GM18867 (cell line): ENCODE measurements around the gene B3GAT2.
"Not testable (repeated sequence)": the region's sequence is repeated elsewhere in the genome, so short reads cannot be mapped to it uniquely, and the experiment has no call there.

Experiments used
- ATAC-seq: cut with Tn5 transposase; IDR thresholded peaks from one replicate; pipeline ENCODE4 v1.9.1; 2021; ENCODE audit warnings: mild to moderate bottlenecking, moderate library complexity; ENCODE audit not compliant: unreplicated experiment

The B3GAT2 gene

DNA sequence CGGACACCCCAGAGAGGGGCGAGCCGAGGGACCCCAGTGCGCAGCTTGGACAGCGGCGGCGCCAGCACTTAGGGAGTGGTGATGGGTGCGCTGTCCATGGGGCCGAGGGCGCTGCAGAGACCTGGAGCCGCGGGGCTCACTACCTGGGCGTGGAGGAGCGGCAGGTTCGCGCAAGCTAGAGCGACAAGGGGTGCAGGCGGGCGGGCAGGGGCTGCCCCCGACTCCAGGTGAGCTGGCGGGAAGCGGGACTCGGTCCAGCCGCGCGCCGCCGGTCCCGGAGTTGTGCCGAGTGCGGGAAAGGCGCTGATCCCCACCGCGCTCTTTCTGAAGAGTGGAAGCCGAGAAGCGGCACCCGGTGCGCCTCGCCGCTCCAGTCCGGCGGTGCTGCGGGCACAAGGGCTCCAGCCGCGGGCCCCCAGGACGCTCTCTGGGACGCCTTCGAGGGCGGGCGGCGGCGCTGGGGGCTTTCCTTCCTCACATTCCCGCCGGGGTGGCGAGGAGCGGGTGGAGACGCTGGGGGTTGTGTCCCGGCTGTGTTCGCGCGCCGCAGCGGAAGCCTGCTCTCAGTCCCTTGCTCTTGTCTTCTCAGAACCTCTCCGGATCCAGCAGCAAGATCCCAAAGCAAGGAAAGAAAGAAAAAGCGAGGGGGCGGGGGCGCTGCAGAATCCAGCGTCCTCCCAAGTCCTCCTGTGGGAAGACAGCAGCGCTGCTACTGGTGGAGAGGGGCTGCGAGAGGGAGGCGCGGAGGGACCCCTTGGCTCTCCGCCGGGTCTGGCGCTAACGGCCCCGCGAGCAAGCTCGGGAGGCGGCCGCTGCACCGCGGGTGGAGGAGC is at the start of gene B3GAT2:
Gene B3GAT2 (minus strand): TSS at position 610 of the 833 bp plus-strand sequence. CDS start 631 bp downstream, outside the sequence.
- ATAC-seq, result no peak

GRCh38 chr6:70998148-70998547 is 41.3 kb upstream of the B3GAT2 start:
- no peak for ATAC-seq

DNA sequence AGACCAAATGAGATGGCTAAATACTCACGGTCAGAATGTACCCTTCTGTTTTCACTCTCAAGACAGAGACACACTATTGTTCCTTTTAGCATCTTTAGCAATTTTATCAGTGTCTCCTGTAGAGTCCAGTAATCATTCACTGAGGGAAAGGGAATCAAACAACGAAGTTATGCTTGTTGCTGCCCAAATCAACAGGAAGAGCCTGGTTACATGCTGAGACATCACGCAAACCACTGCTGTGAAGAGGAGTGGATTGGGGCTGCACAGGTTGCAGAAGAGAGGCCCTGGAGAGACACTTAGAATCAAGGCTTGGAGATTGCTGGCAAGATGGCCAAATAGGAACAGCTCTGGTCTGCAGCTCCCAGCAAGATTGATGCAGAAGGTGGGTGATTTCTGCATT is 40.5 kb upstream of the B3GAT2 start:
- ATAC-seq, result no peak

DNA sequence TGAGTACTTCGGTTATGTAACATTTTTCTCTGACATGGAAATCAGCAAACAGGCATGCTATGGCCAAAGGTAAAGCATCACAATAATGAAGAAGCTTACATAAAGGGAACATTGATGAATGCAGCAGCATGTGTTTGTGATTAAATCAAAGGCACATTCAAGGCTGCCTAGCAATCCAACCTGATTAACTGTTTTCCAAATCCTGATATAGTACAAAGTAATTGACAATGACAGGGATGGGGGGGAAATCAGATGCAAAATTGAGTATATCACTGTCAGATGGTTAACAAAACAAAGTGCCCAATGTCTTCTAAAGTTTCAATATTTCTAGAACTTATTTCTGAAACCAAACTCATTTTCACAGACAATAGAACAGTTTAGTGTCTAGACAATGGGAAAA is 39.2 kb upstream of the B3GAT2 start:
- ATAC-seq, result no peak

GRCh38 chr6:70995411-70995810 is 38.6 kb upstream of the B3GAT2 start:
- no peak for ATAC-seq

DNA sequence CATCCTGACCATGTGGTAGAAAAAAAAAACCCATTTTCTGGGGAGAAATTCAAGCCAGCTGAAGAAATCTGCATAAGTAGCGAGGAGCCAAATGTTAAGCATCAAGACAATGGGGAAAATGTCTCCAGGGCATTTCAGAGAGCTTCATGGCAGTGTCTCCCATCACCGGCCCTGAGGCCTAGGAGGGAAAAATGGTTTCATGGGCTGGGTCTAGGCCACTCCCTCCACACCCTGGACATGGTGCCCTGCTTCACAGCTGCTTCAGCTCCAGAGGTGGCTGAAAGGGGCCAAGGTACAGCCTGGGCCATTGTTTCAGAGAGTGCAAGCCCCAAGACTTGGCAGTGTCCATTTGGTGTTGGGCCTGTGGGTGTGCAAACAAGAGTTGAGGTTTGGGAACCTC is 34.4 kb upstream of the B3GAT2 start:
- no peak for ATAC-seq

DNA sequence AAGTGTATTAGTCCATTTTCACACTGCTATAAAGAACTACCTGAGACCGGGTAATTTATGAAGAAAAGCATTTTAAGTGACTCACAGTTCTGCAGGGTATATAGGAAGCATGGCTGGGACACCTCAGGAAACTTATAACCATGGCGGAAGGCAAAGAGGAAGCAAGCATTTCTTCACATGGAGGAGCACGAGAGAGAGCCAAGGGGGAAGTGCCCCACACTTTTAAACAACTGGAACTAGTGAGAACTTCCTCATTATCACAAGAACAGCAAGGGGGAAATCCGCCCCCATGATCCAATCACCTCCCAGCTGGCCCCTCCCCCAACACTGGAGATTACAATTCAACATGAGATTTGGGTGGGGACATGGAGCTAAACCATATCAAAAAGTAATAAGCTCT is 28.3 kb upstream of the B3GAT2 start:
- no peak for ATAC-seq

DNA sequence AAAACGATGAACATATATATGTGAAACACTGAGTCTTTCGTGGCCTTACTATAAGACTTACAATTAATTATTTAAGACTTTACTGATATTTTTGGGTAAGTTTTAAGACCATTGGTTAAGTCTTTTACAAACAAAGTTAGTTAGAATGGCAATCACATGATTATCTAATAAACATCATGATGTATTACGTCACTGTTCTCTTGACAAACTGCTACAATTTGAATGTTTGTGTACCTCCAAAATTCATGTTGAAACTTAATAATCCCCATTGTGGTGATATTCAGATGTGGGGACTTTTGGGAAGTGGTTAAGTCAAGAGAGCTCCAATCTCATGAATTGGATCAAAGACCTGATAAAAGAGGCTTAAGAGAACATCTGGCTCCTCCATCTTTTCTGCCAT is 25.9 kb upstream of the B3GAT2 start:
- no peak for ATAC-seq

DNA sequence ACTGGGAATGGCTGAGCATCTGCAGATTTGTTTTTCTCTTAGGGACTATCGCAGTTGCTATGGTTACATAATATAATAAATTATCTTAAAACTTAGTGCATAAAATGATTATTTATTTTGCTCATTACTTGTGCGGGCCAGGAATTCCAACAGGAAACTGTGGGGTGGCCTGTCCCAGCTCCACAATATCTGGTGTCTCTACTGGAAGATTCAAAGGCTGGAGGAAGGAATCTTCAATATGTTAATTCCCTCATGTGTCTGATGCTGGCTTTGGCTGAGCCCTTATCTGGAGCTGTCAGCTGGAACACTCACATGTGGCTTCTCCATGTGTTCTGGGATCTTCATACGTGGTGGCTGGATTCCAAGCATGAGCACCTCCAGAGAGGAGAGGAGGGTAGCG is 23.9 kb upstream of the B3GAT2 start:
- ATAC-seq, result no peak

DNA sequence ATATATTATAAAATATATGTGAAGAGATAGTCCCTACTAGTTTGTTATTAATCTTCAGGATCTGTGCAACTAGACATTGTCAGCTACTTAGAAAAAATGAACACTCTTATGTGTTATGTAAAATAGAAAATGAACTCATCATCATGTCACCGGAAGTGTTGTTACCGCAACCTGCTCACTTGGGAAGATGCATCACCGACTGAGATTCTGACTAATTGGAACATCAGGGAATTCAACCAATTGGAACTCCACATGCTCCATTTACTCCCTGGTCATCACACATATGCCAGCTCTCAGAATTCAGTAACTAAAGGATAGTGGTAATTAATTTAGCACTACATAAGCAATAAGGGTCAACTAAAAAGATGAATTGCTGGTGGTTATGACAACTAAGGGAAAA is 16.7 kb upstream of the B3GAT2 start:
- no peak for ATAC-seq

GRCh38 chr6:70967049-70967448 is 10.2 kb upstream of the B3GAT2 start:
- no peak for ATAC-seq

DNA sequence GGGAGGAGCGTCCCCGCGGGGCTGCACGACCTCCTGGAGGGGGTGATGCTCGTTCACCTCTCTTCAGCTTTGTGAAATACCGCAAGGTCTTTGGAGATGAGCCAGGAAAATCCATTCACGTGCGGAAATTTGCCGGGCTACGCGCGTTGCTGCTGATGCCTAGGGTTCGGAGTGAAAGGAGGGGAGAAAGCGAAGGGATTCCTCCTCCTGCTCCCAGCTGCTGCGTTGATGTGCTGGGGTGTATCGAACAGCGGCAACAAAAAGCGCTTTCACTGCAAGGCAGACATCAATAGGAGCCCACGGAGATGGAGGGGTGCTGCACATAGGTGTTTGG is 391 bp upstream of the B3GAT2 start:
- no peak for ATAC-seq

DNA sequence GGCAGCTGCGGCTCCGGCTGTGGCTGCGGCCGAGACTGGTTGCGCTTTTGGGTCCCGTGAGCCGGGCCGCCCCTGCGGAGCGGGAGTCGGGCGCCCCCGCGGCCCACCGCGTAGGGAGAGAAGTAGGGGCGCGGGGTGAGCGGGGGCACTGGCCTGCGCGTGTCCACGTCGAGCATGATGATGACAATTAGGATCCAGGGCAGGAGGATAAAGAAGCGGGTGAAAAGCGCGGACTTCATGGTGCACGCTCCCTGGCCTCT is 739 bp downstream of the B3GAT2 start:
- no peak for ATAC-seq

DNA sequence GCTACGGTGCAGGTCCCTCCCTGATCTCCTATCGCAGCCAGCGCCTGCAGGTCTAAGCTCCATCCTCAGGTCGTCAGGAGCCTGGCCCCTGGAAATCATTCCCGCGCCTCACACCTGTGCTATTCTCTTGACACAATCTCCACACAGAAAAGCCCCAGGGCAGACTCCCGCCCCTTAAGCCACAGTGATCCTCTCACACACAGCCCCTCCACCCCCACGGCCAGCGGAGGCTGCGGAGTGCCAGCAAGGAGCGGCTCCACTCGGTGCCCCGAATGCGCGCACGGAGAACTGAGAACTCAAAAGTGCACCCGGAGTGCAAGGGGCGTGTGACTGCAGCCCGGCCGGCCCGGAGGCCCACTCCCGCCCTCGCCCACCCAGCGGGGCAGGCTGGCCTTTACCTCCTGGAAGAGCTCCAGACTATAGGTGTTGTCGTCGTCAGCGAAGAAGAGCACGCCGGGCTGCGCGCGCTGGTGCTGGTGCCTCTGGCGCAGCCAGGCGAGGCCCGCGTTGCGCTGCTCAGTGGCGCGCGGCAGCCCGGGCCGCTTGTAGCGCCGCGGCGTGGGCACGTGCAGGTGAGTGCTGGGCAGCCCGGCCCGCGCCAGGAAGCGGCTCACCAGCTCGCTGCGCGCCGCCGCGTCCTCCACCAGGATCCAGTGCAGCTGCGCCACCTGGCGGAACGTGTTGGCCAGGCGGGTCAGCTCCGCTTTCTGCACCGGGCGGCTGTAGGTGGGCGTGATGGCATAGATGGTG is 1.2 kb downstream of the B3GAT2 start:
- ATAC-seq, result peak; percentile 95

DNA sequence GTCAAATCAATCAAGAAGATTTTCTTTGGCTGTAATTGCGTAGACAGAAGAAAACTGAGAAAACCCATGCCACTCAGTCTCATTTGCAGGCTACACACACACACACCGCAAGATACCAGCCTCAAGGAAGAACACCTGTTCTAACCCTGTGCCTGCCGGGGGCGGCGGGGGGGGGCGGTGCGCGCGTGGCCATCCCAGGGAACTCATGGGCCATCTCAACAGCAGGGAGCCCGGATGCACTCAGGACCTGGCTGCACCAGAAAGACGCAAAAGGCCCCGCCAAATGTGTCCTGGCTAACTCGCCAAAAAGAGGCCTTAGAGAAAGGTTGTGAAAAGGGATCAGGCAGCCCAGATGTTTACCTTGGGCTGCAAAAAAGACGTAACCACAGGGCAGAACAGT is 2.1 kb downstream of the B3GAT2 start:
- no peak for ATAC-seq

DNA sequence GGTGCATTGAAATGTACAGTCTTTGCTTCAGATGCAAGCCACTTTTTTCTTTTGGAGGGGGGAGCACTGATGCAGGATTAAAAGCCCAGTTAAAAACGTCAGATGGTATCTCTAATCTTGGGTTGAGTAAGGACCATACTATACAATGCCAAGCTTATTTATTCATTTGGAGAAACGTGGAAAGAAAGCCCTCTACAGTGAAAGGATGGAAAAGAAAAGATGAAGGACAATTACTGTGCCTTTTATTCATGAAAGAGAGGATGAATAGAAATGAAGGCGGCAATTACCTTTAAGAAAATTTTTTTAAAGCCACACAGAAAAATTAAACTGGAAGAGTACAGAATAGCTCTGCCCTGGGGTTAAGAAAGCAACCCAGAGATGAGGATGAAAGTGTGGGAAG is 2.7 kb downstream of the B3GAT2 start:
- no peak for ATAC-seq

GRCh38 chr6:70952608-70953165 is 4.2 kb downstream of the B3GAT2 start:
- no peak for ATAC-seq

DNA sequence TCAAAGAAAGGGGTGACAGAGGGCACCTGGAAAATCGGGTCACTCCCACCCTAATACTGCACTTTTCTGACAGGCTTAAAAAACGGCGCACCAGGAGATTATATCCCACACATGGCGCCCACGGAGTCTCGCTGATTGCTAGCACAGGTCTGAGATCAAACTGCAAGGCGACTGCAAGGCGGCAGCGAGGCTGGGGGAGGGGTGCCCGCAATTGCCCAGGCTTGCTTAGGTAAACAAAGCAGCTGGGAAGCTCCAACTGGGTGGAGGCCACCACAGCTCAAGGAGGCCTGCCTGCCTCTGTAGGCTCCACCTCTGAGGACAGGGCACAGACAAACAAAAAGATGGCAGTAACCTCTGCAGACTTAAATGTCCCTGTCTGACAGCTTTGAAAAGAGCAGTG is 12.5 kb downstream of the B3GAT2 start:
- not testable (repeated sequence) for ATAC-seq

DNA sequence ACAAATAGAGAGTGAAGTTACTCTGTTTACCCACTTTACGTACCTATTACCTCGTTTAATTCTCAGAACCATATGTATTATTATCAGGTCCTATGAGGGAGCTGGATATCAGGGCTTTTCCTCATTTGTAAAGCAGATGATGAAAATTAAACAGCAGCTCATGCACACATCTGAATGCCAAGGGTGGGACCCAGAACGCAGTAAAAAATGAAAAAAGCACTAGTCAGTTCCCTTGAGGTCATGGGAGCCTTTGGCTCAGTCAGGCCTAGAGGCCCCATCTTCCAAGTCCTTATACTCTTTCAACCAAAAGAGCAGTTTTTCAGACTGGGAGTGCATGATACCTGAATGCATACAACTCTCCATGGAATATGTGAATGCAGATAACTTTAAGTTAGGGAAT is 23.0 kb downstream of the B3GAT2 start:
- no peak for ATAC-seq

DNA sequence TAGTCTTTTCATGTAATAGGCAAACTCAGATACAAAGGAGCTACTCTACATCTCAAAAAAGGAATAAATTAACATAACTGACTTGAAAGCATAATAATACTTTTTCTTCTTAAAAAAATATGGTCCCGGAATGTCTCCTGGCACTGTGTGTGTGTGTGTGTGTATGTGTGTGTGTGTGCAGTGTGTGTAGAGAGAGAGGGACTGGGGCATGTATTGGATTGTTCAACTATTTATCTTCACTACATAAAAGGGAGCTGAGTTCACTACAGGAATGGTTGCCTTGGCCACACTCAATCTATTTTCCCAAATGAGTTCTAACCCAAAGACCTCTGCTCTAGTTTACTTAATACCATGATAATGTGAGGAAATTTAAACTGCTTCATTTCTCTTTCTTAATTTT is 51.1 kb downstream of the B3GAT2 start:
- ATAC-seq, result no peak

DNA sequence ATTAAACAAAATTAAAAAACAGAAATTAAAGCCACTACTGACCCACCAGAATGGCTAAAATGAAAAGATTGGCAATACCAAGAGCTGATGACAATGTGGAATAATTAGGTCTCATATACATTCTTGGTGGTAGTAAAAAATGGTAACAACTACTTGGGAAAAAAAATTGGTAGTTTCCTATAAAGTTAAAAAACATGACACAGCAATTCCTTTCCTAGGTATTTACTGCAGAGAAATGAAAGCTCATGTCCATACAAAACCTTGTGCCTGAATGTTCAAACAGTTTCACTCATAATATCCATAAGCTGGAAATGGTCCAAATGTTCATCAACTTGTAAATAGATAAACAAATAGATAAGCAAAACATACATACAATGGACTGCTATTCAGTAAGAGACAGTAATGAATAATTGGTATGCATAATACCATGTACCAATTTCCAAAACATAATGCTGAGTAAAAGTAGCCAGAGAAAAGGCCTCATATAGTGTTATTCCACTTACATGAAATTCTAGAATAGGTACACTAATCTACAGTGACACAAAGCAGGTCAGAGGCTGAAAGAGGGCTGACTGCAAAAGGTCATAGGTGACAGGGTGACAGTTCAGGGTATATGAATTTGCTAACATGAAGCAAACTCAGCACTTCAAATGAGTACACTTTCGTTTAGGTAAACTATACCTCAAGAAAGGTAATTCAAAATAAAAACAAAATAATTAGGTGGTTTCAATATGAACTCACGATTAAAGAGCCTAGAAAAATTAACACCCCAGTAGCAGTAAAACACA is 53.0 kb downstream of the B3GAT2 start:
- no peak for ATAC-seq

- ATAC-seq, result peak; percentile 55
Measured at GRCh38 chr6:70901324-70901723, 55.5 kb downstream of the B3GAT2 start.
